ENCODE measurements around the gene HAPSTR1.

DNA sequence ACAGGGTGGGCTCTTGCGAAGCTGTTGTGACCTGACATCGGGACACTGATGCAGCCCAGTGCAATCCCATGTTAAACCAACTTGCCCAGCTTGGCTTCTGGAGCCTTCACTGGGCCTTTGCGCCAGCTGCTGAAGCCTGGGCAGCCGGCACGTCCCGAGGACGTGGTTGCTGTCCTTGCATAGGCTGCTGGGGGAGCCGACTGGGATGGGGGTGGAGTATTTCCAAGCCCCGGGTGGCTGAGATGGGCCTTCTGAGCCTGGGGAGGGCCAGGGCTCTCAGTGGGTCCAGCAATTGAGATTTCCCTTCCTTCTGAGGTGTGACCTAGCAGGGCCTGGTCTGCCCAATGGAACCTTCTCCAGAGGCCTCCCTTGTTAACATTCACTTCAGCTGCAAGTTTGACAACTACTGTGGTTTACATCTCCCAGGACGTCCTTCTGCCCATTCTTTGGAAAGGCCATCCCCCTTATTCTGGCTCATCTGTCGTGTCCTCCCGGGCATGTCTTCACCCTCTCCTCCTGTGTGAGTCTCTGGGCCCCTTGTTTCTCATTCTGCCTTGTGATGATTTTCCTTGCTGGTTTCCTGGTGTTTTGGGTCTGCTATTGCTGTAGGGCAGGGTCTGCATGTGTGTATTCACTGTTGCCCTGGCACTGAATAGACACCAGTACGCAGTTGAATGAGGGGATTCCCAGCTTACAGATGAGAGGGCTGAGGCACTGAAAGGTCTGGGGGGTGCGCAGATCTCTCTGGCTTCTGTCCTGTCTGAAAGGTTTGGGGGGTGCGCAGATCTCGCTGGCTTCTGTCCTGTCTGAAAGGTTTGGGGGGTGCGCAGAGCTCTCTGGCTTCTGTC is 34.4 kb downstream of the HAPSTR1 start:
- TF ChIP-seq, protein P1, sequence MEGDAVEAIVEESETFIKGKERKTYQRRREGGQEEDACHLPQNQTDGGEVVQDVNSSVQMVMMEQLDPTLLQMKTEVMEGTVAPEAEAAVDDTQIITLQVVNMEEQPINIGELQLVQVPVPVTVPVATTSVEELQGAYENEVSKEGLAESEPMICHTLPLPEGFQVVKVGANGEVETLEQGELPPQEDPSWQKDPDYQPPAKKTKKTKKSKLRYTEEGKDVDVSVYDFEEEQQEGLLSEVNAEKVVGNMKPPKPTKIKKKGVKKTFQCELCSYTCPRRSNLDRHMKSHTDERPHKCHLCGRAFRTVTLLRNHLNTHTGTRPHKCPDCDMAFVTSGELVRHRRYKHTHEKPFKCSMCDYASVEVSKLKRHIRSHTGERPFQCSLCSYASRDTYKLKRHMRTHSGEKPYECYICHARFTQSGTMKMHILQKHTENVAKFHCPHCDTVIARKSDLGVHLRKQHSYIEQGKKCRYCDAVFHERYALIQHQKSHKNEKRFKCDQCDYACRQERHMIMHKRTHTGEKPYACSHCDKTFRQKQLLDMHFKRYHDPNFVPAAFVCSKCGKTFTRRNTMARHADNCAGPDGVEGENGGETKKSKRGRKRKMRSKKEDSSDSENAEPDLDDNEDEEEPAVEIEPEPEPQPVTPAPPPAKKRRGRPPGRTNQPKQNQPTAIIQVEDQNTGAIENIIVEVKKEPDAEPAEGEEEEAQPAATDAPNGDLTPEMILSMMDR (IDR thresholded peaks at IDR 0.05): no peak
- no peak for TF ChIP-seq POLR2A (IDR thresholded peaks at IDR 0.05)

All from right lobe of liver (tissue), 4 donors.